Uterus (tissue), 4 donors: ENCODE data around the gene DIRAS1. TPM values are rescaled to one million over a fixed set of nuclear protein-coding genes. Genes with fewer than 3 reads are reported as not detected.

Source experiments
- DNase-seq, 2 donors: peaks; one replicate each; pipeline ENCODE4 v3.0.0-alpha.2; 2019 to 2020
- H3K27ac ChIP-seq, 2 donors: fragments of 200-600 bp; sonication (generic); 1 replicate in 1 of 2; 2 replicates in 1 of 2; pipeline ENCODE4 v1.5.1; 2016 to 2018
- H3K27me3 ChIP-seq, 2 donors: fragments of 200-600 bp; sonication (generic); one replicate each; pipeline ENCODE4 v1.5.1; 2018 to 2019; ENCODE audit warnings: control low read depth in 1 of 2
- H3K36me3 ChIP-seq, 2 donors: fragments of 200-600 bp; sonication (generic); one replicate each; pipeline ENCODE4 v1.5.1; 2019; ENCODE audit warnings: control low read depth in 1 of 2
- H3K4me1 ChIP-seq, 2 donors: fragments of 200-600 bp; sonication (generic); one replicate each; pipeline ENCODE4 v1.5.1; 2018 to 2019; ENCODE audit warnings: control low read depth in 1 of 2
- H3K4me3 ChIP-seq, 2 donors: fragments of 200-600 bp; sonication (generic); 1 replicate in 1 of 2; 2 replicates in 1 of 2; pipeline ENCODE4 v1.5.1; 2018 to 2019; ENCODE audit warnings: mild to moderate bottlenecking in 1 of 2
- H3K9me3 ChIP-seq, 2 donors: fragments of 200-600 bp; sonication (generic); one replicate each; pipeline ENCODE4 v1.5.1; 2019; ENCODE audit warnings: control low read depth in 1 of 2
- CTCF ChIP-seq, 4 experiments: fragments of 200-600 bp in 2 of 4; fragments of 450-650 bp in 2 of 4; sonication (generic) in 2 of 4; IDR thresholded peaks; one replicate each; pipeline ENCODE4 v1.5.1; 2016 to 2019; ENCODE audit warnings: antibody characterized with exemption in 4 of 4, mild to moderate bottlenecking in 2 of 4, moderate library complexity in 1 of 4
- POLR2A ChIP-seq, 2 donors: fragments of 450-650 bp; IDR thresholded peaks; one replicate each; pipeline ENCODE4 v1.6.1; 2016; ENCODE audit warnings: antibody characterized with exemption in 2 of 2, mild to moderate bottlenecking in 1 of 2, moderate library complexity in 1 of 2
- intact Hi-C: fragments of 100-400 bp; cut with DNase I; formaldehyde crosslinking; loops from one replicate; pipeline ENCODE4 v1.15.1; 2023; ENCODE audit warnings: low total_unique reads
- total RNA-seq, 4 donors: library from RNA; depleted of rRNA in 3 of 4; stranded (reverse); fragments of >200 nt in 3 of 4; gene quantifications; one replicate each; pipeline versions ENCODE4 v1.1.0 to v1.2.4, GENCODE V29; 2014 to 2023
- donor health status: DM: yes; HTN: yes; CAD: no.

DIRAS1 gene
- total RNA-seq, 4 donors from 2014 or later, result 1.0 to 34.1 (median 4.9) TPM

GRCh38 chr19:2690856-2691255, 30.3 kb downstream of the DIRAS1 start:
- intact Hi-C loops, result no loop called here
- TF ChIP-seq CTCF (IDR thresholded peaks at IDR 0.05) (no peak), POLR2A (IDR thresholded peaks at IDR 0.05) (no peak)
- Histone ChIP-seq H3K27me3 (no peaks in the 10 kb centered on the region), H3K9me3 (no peaks in the 10 kb centered on the region), H3K27ac (no peak overlapping the region), H3K4me1 (no peaks in the 10 kb centered on the region), H3K36me3 (no peaks in the 10 kb centered on the region), H3K4me3 (no peak overlapping the region)
- no peak for DNase-seq

- intact Hi-C loops, result no loop called here
- no peak overlapping the region for H3K4me3 ChIP-seq
- H3K36me3 ChIP-seq, result no peaks in the 10 kb centered on the region
- TF ChIP-seq CTCF (IDR thresholded peaks at IDR 0.05), result no peak
- TF ChIP-seq POLR2A (IDR thresholded peaks at IDR 0.05), result no peak
- no peaks in the 10 kb centered on the region for H3K4me1 ChIP-seq
- no peaks in the 10 kb centered on the region for H3K9me3 ChIP-seq
- H3K27me3 ChIP-seq, result no peaks in the 10 kb centered on the region
- DNase-seq, result no peak
- H3K27ac ChIP-seq, result no peak overlapping the region
Observed at GRCh38 chr19:2686360-2686759, 34.8 kb downstream of the DIRAS1 start.

- intact Hi-C loops, result no loop called here
- Histone ChIP-seq H3K9me3 (no peaks in the 10 kb centered on the region), H3K4me3 (no peak overlapping the region), H3K36me3 (no peaks in the 10 kb centered on the region), H3K27ac (no peak overlapping the region), H3K4me1 (no peaks in the 10 kb centered on the region), H3K27me3 (no peaks in the 10 kb centered on the region)
- TF ChIP-seq CTCF (IDR thresholded peaks at IDR 0.05) (no peak), POLR2A (IDR thresholded peaks at IDR 0.05) (no peak)
- no peak for DNase-seq
Observed at GRCh38 chr19:2685204-2685704, 35.9 kb downstream of the DIRAS1 start.

GRCh38 chr19:2683430-2684003, 37.7 kb downstream of the DIRAS1 start:
- Histone ChIP-seq H3K27ac (no peak overlapping the region), H3K4me3 (no peak overlapping the region), H3K27me3 (no peaks in the 10 kb centered on the region), H3K4me1 (no peaks in the 10 kb centered on the region), H3K9me3 (no peaks in the 10 kb centered on the region), H3K36me3 (no peaks in the 10 kb centered on the region)
- no peak for DNase-seq
- no peak for TF ChIP-seq POLR2A (IDR thresholded peaks at IDR 0.05)
- TF ChIP-seq CTCF (IDR thresholded peaks at IDR 0.05), result no peak
- intact Hi-C loops, result no loop called here

- H3K36me3 ChIP-seq, result no peaks in the 10 kb centered on the region
- TF ChIP-seq POLR2A (IDR thresholded peaks at IDR 0.05) (no peak), CTCF (IDR thresholded peaks at IDR 0.05) (no peak)
- H3K27me3 ChIP-seq, result no peaks in the 10 kb centered on the region
- H3K9me3 ChIP-seq, result no peaks in the 10 kb centered on the region
- DNase-seq, result no peak
- H3K4me3 ChIP-seq, result no peak overlapping the region
- intact Hi-C loops, result no loop called here
- H3K4me1 ChIP-seq, result no peaks in the 10 kb centered on the region
- no peak overlapping the region for H3K27ac ChIP-seq
Observed at GRCh38 chr19:2680808-2681207, 40.4 kb downstream of the DIRAS1 start.
